Mesendoderm (in vitro differentiated cells): ENCODE results near the gene PRKAA2.
A peak's percentile ranks its signal among the peaks of the same experiment; 100 is the strongest.

Source experiments
- DNase-seq: peaks from one replicate; pipeline ENCODE4 v3.0.0; 2013
- H2AK5ac ChIP-seq: 2 replicates; pipeline ENCODE4 v1.6.1; 2013; ENCODE audit warnings: low read length, inconsistent platforms
- H2BK120ac ChIP-seq: 2 replicates; pipeline ENCODE4 v1.6.1; 2013; ENCODE audit warnings: low read depth, mild to moderate bottlenecking, low read length, moderate library complexity, mixed read lengths
- H2BK15ac ChIP-seq: replicated peaks from 2 replicates; pipeline ENCODE4 v1.6.1; 2013; ENCODE audit warnings: low read depth, mild to moderate bottlenecking, moderate library complexity
- H2BK5ac ChIP-seq: 2 replicates; pipeline ENCODE4 v1.6.1; 2013; ENCODE audit warnings: low read length, inconsistent platforms
- H3K18ac ChIP-seq: 2 replicates; pipeline ENCODE4 v1.6.1; 2013; ENCODE audit warnings: mild to moderate bottlenecking, low read length, mixed read lengths
- H3K23ac ChIP-seq: one replicate; pipeline ENCODE4 v1.6.1; 2013; ENCODE audit warnings: low read length
- H3K27ac ChIP-seq: 2 replicates; pipeline ENCODE4 v1.5.1; 2013; ENCODE audit warnings: low read depth, mild to moderate bottlenecking, inconsistent platforms, low read length, moderate library complexity
- H3K27me3 ChIP-seq: 2 replicates; pipeline ENCODE4 v1.6.1; 2013; ENCODE audit warnings: low read length, control low read depth, mild to moderate bottlenecking, inconsistent platforms; ENCODE audit not compliant: insufficient read depth, poor library complexity
- H3K36me3 ChIP-seq: 2 replicates; pipeline ENCODE4 v1.6.1; 2013; ENCODE audit warnings: low read length, inconsistent platforms; ENCODE audit not compliant: control insufficient read depth, insufficient read depth
- H3K4ac ChIP-seq: one replicate; pipeline ENCODE4 v1.6.1; 2013; ENCODE audit warnings: low read depth, mild to moderate bottlenecking, low read length, moderate library complexity
- H3K4me1 ChIP-seq: 2 replicates; pipeline ENCODE4 v1.6.1; 2013; ENCODE audit warnings: low read depth, low read length, inconsistent platforms; ENCODE audit not compliant: control insufficient read depth
- H3K4me2 ChIP-seq: 2 replicates; pipeline ENCODE4 v1.6.1; 2013; ENCODE audit warnings: low read length
- H3K4me3 ChIP-seq: 2 replicates; pipeline ENCODE4 v1.5.1; 2013; ENCODE audit warnings: mild to moderate bottlenecking, low read length
- H3K56ac ChIP-seq: one replicate; pipeline ENCODE4 v1.6.1; 2013; ENCODE audit warnings: low read length
- H3K79me1 ChIP-seq: 2 replicates; pipeline ENCODE4 v1.6.1; 2013; ENCODE audit warnings: low read length, inconsistent platforms
- H3K79me2 ChIP-seq: 2 replicates; pipeline ENCODE4 v1.6.1; 2013; ENCODE audit warnings: mild to moderate bottlenecking, low read length; ENCODE audit not compliant: control insufficient read depth, insufficient read depth
- H3K9ac ChIP-seq: 2 replicates; pipeline ENCODE4 v1.6.1; 2013; ENCODE audit warnings: low read length, inconsistent platforms
- H4K5ac ChIP-seq: one replicate; pipeline ENCODE4 v1.6.1; 2013; ENCODE audit warnings: low read length
- H4K8ac ChIP-seq: one replicate; pipeline ENCODE4 v1.6.1; 2013; ENCODE audit warnings: low read depth, mild to moderate bottlenecking, control low read depth, low read length, moderate library complexity
- WGBS: extraction: QIAGEN DNeasy Blood & Tissue Kit; methylation state at CpG from one replicate; pipeline ENCODE4 v1.1.7; 2013; ENCODE audit warnings: low lambda C conversion rate, missing lambda C conversion rate; ENCODE audit not compliant: insufficient coverage; ENCODE audit errors: extremely low coverage; 5-methylcytosine and 5-hydroxymethylcytosine counted together

Gene PRKAA2

GRCh38 chr1:56645677-56646305, 677 bp downstream of the PRKAA2 start:
- Histone ChIP-seq H2BK120ac (no peak overlapping the region), H3K4me1 (no peaks in the 10 kb centered on the region), H4K5ac (no peak overlapping the region), H2BK15ac (no peak overlapping the region), H3K23ac (no peak overlapping the region), H3K4me2 (peak overlapping the region; percentile 73), H3K36me3 (no peaks in the 10 kb centered on the region), H3K27ac (no peak overlapping the region), H3K9ac (peak overlapping the region; percentile 77), H2AK5ac (no peak overlapping the region), H3K18ac (no peak overlapping the region), H2BK5ac (no peak overlapping the region), H3K79me2 (no peaks in the 10 kb centered on the region), H4K8ac (no peak overlapping the region), H3K56ac (peak overlapping the region; percentile 89), H3K79me1 (no peaks in the 10 kb centered on the region), H3K27me3 (peaks cover 2% of the 10 kb centered on the region), H3K4ac (no peak overlapping the region), H3K4me3 (peak overlapping the region; percentile 67)
- peak; percentile 22 for DNase-seq
- WGBS, result no CpG with 5 or more reads among the region's 18 CpGs

GRCh38 chr1:56646611-56647010, 1.5 kb downstream of the PRKAA2 start:
- H3K79me1 ChIP-seq, result no peaks in the 10 kb centered on the region
- H3K79me2 ChIP-seq, result no peaks in the 10 kb centered on the region
- no peak overlapping the region for H3K18ac ChIP-seq
- no peak overlapping the region for H3K9ac ChIP-seq
- H3K36me3 ChIP-seq, result no peaks in the 10 kb centered on the region
- H3K27ac ChIP-seq, result no peak overlapping the region
- no peak overlapping the region for H3K4me3 ChIP-seq
- no peak for DNase-seq
- no peak overlapping the region for H2BK15ac ChIP-seq
- H2BK120ac ChIP-seq, result no peak overlapping the region
- no peaks in the 10 kb centered on the region for H3K4me1 ChIP-seq
- H3K4me2 ChIP-seq, result no peak overlapping the region
- peaks cover 2% of the 10 kb centered on the region for H3K27me3 ChIP-seq
- H3K56ac ChIP-seq, result no peak overlapping the region
- H2AK5ac ChIP-seq, result no peak overlapping the region
- WGBS, result 100% methylated on average over 1 of the region's 3 CpGs
- no peak overlapping the region for H4K5ac ChIP-seq
- H3K23ac ChIP-seq, result no peak overlapping the region
- H3K4ac ChIP-seq, result no peak overlapping the region
- no peak overlapping the region for H4K8ac ChIP-seq
- H2BK5ac ChIP-seq, result no peak overlapping the region

GRCh38 chr1:56647106-56647505, 2.0 kb downstream of the PRKAA2 start:
- peaks cover 2% of the 10 kb centered on the region for H3K27me3 ChIP-seq
- H2BK120ac ChIP-seq, result no peak overlapping the region
- no peak overlapping the region for H3K4ac ChIP-seq
- H2BK15ac ChIP-seq, result no peak overlapping the region
- H3K56ac ChIP-seq, result no peak overlapping the region
- no peaks in the 10 kb centered on the region for H3K79me1 ChIP-seq
- no peak overlapping the region for H3K18ac ChIP-seq
- H3K9ac ChIP-seq, result no peak overlapping the region
- H3K23ac ChIP-seq, result no peak overlapping the region
- no peak overlapping the region for H2BK5ac ChIP-seq
- H4K8ac ChIP-seq, result no peak overlapping the region
- no peak for DNase-seq
- H3K36me3 ChIP-seq, result no peaks in the 10 kb centered on the region
- H3K4me2 ChIP-seq, result no peak overlapping the region
- no CpG with 5 or more reads among the region's 1 CpG for WGBS
- H2AK5ac ChIP-seq, result no peak overlapping the region
- H3K79me2 ChIP-seq, result no peaks in the 10 kb centered on the region
- no peak overlapping the region for H3K4me3 ChIP-seq
- no peak overlapping the region for H3K27ac ChIP-seq
- H4K5ac ChIP-seq, result no peak overlapping the region
- H3K4me1 ChIP-seq, result no peaks in the 10 kb centered on the region

- no peak overlapping the region for H3K56ac ChIP-seq
- H3K79me1 ChIP-seq, result no peaks in the 10 kb centered on the region
- H3K4ac ChIP-seq, result no peak overlapping the region
- H3K27me3 ChIP-seq, result peaks cover 2% of the 10 kb centered on the region
- no peak overlapping the region for H4K5ac ChIP-seq
- H2AK5ac ChIP-seq, result no peak overlapping the region
- no peak overlapping the region for H2BK5ac ChIP-seq
- no peak for DNase-seq
- no peak overlapping the region for H3K23ac ChIP-seq
- H3K18ac ChIP-seq, result no peak overlapping the region
- no CpG with 5 or more reads among the region's 4 CpGs for WGBS
- no peaks in the 10 kb centered on the region for H3K79me2 ChIP-seq
- H2BK120ac ChIP-seq, result no peak overlapping the region
- no peak overlapping the region for H2BK15ac ChIP-seq
- no peak overlapping the region for H3K27ac ChIP-seq
- no peak overlapping the region for H3K4me3 ChIP-seq
- H4K8ac ChIP-seq, result no peak overlapping the region
- H3K36me3 ChIP-seq, result no peaks in the 10 kb centered on the region
- no peaks in the 10 kb centered on the region for H3K4me1 ChIP-seq
- H3K9ac ChIP-seq, result no peak overlapping the region
- no peak overlapping the region for H3K4me2 ChIP-seq
Measured at GRCh38 chr1:56648546-56648945, 3.4 kb downstream of the PRKAA2 start.

- Histone ChIP-seq H3K4me3 (no peak overlapping the region), H3K79me2 (no peaks in the 10 kb centered on the region), H2BK15ac (no peak overlapping the region), H2BK5ac (no peak overlapping the region), H3K79me1 (no peaks in the 10 kb centered on the region), H3K18ac (no peak overlapping the region), H4K8ac (no peak overlapping the region), H3K4me1 (no peaks in the 10 kb centered on the region), H3K56ac (no peak overlapping the region), H3K9ac (no peak overlapping the region), H3K36me3 (no peaks in the 10 kb centered on the region), H3K27ac (no peak overlapping the region), H3K4ac (no peak overlapping the region), H3K23ac (no peak overlapping the region), H2BK120ac (no peak overlapping the region), H3K4me2 (no peak overlapping the region), H2AK5ac (no peak overlapping the region), H4K5ac (no peak overlapping the region), H3K27me3 (no peaks in the 10 kb centered on the region)
- WGBS, result 100% methylated on average over 1 of the region's 1 CpG
- DNase-seq, result no peak
Measured at GRCh38 chr1:56654126-56654923, 9.2 kb downstream of the PRKAA2 start.
